ENCODE results near the gene LOXL4.

LOXL4 gene

GRCh38 chr10:98295401-98295811, 27.4 kb upstream of the LOXL4 start:
- DNase-seq (ENCODE audit: low read depth in 2 of 2) = no peak

- no peak for DNase-seq (ENCODE audit: low read depth in 2 of 2)
Observed at GRCh38 chr10:98294270-98294627, 26.3 kb upstream of the LOXL4 start.

- no peak for DNase-seq (ENCODE audit: low read depth in 2 of 2)
Observed at GRCh38 chr10:98293550-98294269, 25.7 kb upstream of the LOXL4 start.

- no peak for DNase-seq (ENCODE audit: low read depth in 2 of 2)
Observed at GRCh38 chr10:98292971-98293370, 25.0 kb upstream of the LOXL4 start.

- DNase-seq (ENCODE audit: low read depth in 2 of 2) = no peak
Observed at GRCh38 chr10:98289802-98290209, 21.8 kb upstream of the LOXL4 start.

- no peak for DNase-seq (ENCODE audit: low read depth in 2 of 2)
Observed at GRCh38 chr10:98287321-98287720, 19.3 kb upstream of the LOXL4 start.

GRCh38 chr10:98286419-98286818, 18.4 kb upstream of the LOXL4 start:
- no peak for DNase-seq (ENCODE audit: low read depth in 2 of 2)

GRCh38 chr10:98285416-98285815, 17.4 kb upstream of the LOXL4 start:
- no peak for DNase-seq (ENCODE audit: low read depth in 2 of 2)

- DNase-seq (ENCODE audit: low read depth in 2 of 2) = no peak
Observed at GRCh38 chr10:98276311-98276710, 8.3 kb upstream of the LOXL4 start.

GRCh38 chr10:98274562-98274961, 6.6 kb upstream of the LOXL4 start:
- no peak for DNase-seq (ENCODE audit: low read depth in 2 of 2)

GRCh38 chr10:98273057-98273850, 5.3 kb upstream of the LOXL4 start:
- DNase-seq (ENCODE audit: low read depth in 2 of 2) = no peak

- no peak for DNase-seq (ENCODE audit: low read depth in 2 of 2)
Observed at GRCh38 chr10:98272656-98273055, 4.7 kb upstream of the LOXL4 start.

GRCh38 chr10:98272245-98272644, 4.3 kb upstream of the LOXL4 start:
- no peak for DNase-seq (ENCODE audit: low read depth in 2 of 2)

- no peak for DNase-seq (ENCODE audit: low read depth in 2 of 2)
Observed at GRCh38 chr10:98270786-98271185, 2.8 kb upstream of the LOXL4 start.

- DNase-seq (ENCODE audit: low read depth in 2 of 2) = no peak
Observed at GRCh38 chr10:98270073-98270740, 2.2 kb upstream of the LOXL4 start.

GRCh38 chr10:98269435-98269912, 1.5 kb upstream of the LOXL4 start:
- no peak for DNase-seq (ENCODE audit: low read depth in 2 of 2)

GRCh38 chr10:98268694-98269431, 869 bp upstream of the LOXL4 start:
- DNase-seq (ENCODE audit: low read depth in 2 of 2) = no peak

GRCh38 chr10:98267069-98267893, 713 bp downstream of the LOXL4 start:
- no peak for DNase-seq (ENCODE audit: low read depth in 2 of 2)

- no peak for DNase-seq (ENCODE audit: low read depth in 2 of 2)
Observed at GRCh38 chr10:98266647-98267046, 1.3 kb downstream of the LOXL4 start.

GRCh38 chr10:98265403-98266378, 2.3 kb downstream of the LOXL4 start:
- DNase-seq (ENCODE audit: low read depth in 2 of 2) = no peak

All from stimulated activated CD8-positive, alpha-beta memory T cell treated with anti-CD3 and anti-CD28 coated beads, Interleukin-15, amount 100 ng/mL, for 48 hours (primary cell).